Lower leg skin (tissue), 4 donors: ENCODE results near the gene ADAMTS6. TPM values are rescaled to one million over a fixed set of nuclear protein-coding genes. Genes with fewer than 3 reads are reported as not detected.

ENCODE experiments used
- DNase-seq, 2 donors: peaks; one replicate each; pipeline ENCODE4 v3.0.0-alpha.2; 2019; ENCODE audit warnings: low spot score in 2 of 2
- H3K4me3 ChIP-seq: fragments of 200-600 bp; sonication (generic); 2 replicates; pipeline ENCODE4 v1.5.1; 2017; ENCODE audit warnings: mild to moderate bottlenecking, low read depth; ENCODE audit not compliant: poor library complexity, severe bottlenecking
- POLR2A ChIP-seq, 2 donors: fragments of 450-650 bp; IDR thresholded peaks; one replicate each; pipeline ENCODE4 v1.6.1; 2016 to 2017; ENCODE audit warnings: antibody characterized with exemption in 2 of 2, mild to moderate bottlenecking in 1 of 2, moderate library complexity in 1 of 2
- WGBS, 2 donors: methylation state at CpG; one replicate each; pipeline ENCODE4 v1.1.5; 2018; 5-methylcytosine and 5-hydroxymethylcytosine counted together
- intact Hi-C: fragments of 100-400 bp; cut with DNase I; formaldehyde crosslinking; loops from one replicate; pipeline ENCODE4 v1.15.0; 2023; ENCODE audit warnings: low total_unique reads
- total RNA-seq, 4 donors: library from RNA; depleted of rRNA; stranded (reverse); fragments of >200 nt; gene quantifications; one replicate each; pipeline ENCODE4 v1.1.0, GENCODE V29; 2016
- TF ChIP-seq, protein P1 (sequence below), 3 donors: fragments of 450-650 bp; IDR thresholded peaks; one replicate each; pipeline ENCODE4 v1.5.1; 2016; ENCODE audit warnings: antibody characterized with exemption in 3 of 3, mild to moderate bottlenecking in 3 of 3, moderate library complexity in 2 of 3

Gene ADAMTS6
- total RNA-seq, 4 donors from 2014 or later: 0.42 to 1.1 (median 0.82) TPM

DNA sequence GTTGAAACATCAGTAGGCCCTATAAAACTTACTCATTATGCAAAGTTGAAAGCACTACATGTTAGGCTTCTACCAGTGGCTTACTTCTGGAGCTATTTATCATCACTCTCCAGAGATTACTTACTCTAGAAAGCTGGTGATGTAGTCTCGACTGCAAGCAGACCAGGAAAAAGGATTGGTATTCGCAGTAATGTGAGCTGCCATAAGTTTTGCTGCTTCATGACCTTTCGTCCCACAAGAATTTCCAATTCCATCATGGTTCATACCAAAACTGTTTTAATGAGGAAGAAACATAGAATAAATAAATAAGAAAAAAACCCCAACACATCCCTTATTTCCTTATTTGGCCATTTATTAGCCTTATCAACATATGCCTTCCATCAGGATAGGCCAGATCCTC, 181.9 kb downstream of the ADAMTS6 start:
- intact Hi-C loops: no loop called here
- H3K4me3 ChIP-seq: no peak overlapping the region
- no peak for DNase-seq
- WGBS, 2 donors: 79 to 80% methylated on average over 3 of the region's 3 CpGs
- TF ChIP-seq, protein P1, sequence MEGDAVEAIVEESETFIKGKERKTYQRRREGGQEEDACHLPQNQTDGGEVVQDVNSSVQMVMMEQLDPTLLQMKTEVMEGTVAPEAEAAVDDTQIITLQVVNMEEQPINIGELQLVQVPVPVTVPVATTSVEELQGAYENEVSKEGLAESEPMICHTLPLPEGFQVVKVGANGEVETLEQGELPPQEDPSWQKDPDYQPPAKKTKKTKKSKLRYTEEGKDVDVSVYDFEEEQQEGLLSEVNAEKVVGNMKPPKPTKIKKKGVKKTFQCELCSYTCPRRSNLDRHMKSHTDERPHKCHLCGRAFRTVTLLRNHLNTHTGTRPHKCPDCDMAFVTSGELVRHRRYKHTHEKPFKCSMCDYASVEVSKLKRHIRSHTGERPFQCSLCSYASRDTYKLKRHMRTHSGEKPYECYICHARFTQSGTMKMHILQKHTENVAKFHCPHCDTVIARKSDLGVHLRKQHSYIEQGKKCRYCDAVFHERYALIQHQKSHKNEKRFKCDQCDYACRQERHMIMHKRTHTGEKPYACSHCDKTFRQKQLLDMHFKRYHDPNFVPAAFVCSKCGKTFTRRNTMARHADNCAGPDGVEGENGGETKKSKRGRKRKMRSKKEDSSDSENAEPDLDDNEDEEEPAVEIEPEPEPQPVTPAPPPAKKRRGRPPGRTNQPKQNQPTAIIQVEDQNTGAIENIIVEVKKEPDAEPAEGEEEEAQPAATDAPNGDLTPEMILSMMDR (IDR thresholded peaks at IDR 0.05): no peak
- TF ChIP-seq POLR2A (IDR thresholded peaks at IDR 0.05): no peak

DNA sequence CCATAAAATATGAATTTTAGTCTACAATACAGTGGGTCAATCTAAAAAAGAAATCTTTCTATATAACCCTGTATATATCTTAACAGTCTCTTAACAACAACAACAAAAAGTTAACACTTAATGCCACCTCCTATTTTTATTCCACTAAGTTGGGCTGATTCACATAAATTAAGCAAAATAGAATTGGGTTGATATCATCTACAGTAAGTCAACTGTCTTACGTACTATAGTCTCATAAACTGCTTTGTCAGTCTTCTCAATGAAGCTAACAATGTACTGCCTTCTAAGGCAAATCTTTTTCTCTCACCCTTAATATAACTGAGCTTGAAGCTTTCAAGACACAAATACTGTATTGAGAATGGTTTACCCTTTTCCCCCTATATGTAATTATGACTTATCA, 185.7 kb downstream of the ADAMTS6 start:
- TF ChIP-seq POLR2A (IDR thresholded peaks at IDR 0.05): no peak
- TF ChIP-seq, protein P1 (IDR thresholded peaks at IDR 0.05): no peak
- no peak for DNase-seq
- no peak overlapping the region for H3K4me3 ChIP-seq
- WGBS, 2 donors: 86 to 89% methylated on average over 1 of the region's 1 CpG
- intact Hi-C loops: no loop called here

DNA sequence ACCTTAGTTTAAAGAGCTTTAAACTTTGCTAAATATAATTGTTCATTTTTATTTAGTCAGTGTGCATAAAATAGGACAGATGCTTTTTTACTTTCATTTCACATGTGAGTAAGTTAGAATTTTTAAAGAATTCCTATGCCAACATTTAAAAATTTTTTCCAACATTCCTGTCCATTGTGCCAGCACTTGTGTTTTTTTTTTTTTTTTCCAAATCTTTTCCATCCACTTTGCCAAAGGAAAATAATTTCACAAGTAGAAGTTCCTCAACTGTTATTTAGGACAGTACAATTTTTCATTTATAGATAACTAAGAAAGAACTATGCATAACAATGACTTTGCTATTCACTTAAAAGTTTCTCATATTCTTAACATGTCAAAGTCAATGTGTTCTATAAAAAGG, 189.5 kb downstream of the ADAMTS6 start:
- no peak for TF ChIP-seq POLR2A (IDR thresholded peaks at IDR 0.05)
- TF ChIP-seq, protein P1 (IDR thresholded peaks at IDR 0.05): no peak
- H3K4me3 ChIP-seq: no peak overlapping the region
- no peak for DNase-seq
- intact Hi-C loops: no loop called here

DNA sequence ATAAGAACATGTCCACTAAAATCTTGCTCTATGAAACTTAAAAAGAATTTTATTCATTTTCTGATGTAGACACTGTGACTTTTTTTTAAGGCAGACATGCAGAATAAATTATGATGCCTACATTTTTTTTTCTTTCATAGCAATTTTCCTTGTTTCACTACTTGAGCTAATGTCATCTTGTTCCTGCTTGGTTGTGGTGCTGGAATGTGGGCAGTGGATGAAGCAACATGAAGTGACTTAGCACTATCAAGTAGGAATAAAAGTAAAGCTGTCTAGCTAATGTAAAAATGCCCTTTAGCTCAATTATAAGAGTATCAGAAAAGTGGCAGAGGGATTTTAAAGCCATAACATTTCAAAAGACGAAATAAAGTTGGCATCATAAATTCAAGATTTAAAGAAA, 191.0 kb downstream of the ADAMTS6 start:
- TF ChIP-seq, protein P1 (IDR thresholded peaks at IDR 0.05): no peak
- TF ChIP-seq POLR2A (IDR thresholded peaks at IDR 0.05): no peak
- H3K4me3 ChIP-seq: no peak overlapping the region
- intact Hi-C loops: no loop called here
- 93 to 98% methylated on average over 1 of the region's 1 CpG for WGBS, 2 donors
- no peak for DNase-seq

DNA sequence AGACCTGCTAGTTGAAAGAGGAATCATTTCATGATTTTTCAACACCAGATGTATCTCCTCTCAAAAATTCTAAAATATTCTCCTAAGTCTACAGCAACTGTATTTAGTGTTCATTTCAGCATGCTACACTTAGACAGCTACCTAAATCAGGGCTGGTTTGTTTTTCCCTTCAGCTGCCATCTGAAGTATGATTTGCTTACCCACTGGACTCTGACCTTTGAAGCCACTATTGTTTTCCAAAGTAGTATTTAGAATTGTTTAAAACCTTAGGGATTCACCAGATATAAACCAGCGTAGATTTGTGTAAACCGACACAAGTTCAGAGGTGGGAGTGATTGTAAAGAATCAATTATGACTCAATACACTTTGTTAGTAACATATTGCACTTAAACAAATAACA, 193.1 kb downstream of the ADAMTS6 start:
- no peak overlapping the region for H3K4me3 ChIP-seq
- TF ChIP-seq, protein P1 (IDR thresholded peaks at IDR 0.05): no peak
- no peak for TF ChIP-seq POLR2A (IDR thresholded peaks at IDR 0.05)
- no peak for DNase-seq
- intact Hi-C loops: no loop called here
- WGBS, 2 donors: 97% methylated on average over 2 of the region's 2 CpGs

DNA sequence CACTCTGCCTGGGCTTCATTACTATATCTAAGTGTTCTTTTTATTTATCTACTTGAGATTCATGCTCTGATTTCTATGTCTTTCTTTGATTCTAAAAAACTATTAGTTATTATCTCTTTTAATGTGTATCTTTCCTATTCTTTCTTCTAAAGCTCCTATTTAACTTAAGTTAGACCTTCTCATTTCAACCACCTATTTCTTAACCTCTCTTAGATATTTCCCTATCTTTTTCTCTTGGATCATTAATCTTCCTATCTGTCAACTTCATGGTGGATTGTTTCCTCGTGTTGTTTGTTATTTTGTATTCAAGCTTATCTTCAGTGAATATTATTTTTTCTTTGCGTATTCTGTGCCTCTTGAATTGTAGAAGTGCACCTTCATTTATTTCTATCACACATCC, 202.1 kb downstream of the ADAMTS6 start:
- H3K4me3 ChIP-seq: no peak overlapping the region
- no peak for TF ChIP-seq POLR2A (IDR thresholded peaks at IDR 0.05)
- TF ChIP-seq, protein P1 (IDR thresholded peaks at IDR 0.05): no peak
- WGBS, 2 donors: 78 to 83% methylated on average over 2 of the region's 2 CpGs
- DNase-seq: no peak
- intact Hi-C loops: no loop called here
